Limb (tissue), 2 donors: ENCODE data around the gene LPAR5.

Source experiments
- DNase-seq, 2 donors: peaks; one replicate each; pipeline ENCODE4 v3.0.0-alpha.2; 2016; ENCODE audit errors: extremely low spot score in 2 of 2

The LPAR5 gene

GRCh38 chr12:6639151-6639801, 3.5 kb upstream of the LPAR5 start:
- DNase-seq: no peak

- DNase-seq: no peak
These were observed 2.5 kb upstream of the LPAR5 start for GRCh38 chr12:6638305-6638704.

- DNase-seq: no peak
These were observed 344 bp downstream of the LPAR5 start for GRCh38 chr12:6635375-6635855.

- DNase-seq: no peak
These were observed 3.5 kb downstream of the LPAR5 start for GRCh38 chr12:6632026-6632983.

- DNase-seq: no peak
These were observed 4.2 kb downstream of the LPAR5 start for GRCh38 chr12:6631549-6631961.

- DNase-seq: peak; percentile 44 to 72
These were observed 5.0 kb downstream of the LPAR5 start for GRCh38 chr12:6630736-6631135.

- DNase-seq: no peak
These were observed 8.1 kb downstream of the LPAR5 start for GRCh38 chr12:6627616-6628015.

- no peak for DNase-seq
These were observed 9.0 kb downstream of the LPAR5 start for GRCh38 chr12:6626654-6627283.

- DNase-seq: no peak
These were observed 14.9 kb downstream of the LPAR5 start for GRCh38 chr12:6620885-6621274.

GRCh38 chr12:6620137-6620884, 15.4 kb downstream of the LPAR5 start:
- peak; percentile 64 to 80 for DNase-seq

GRCh38 chr12:6618483-6619225, 17.1 kb downstream of the LPAR5 start:
- DNase-seq: no peak

- DNase-seq: no peak
These were observed 20.0 kb downstream of the LPAR5 start for GRCh38 chr12:6615802-6616201.

GRCh38 chr12:6614513-6615172, 21.1 kb downstream of the LPAR5 start:
- DNase-seq: no peak

- peak; percentile 95 to 96 for DNase-seq
These were observed 21.8 kb downstream of the LPAR5 start for GRCh38 chr12:6613776-6614512.

- DNase-seq: peak; percentile 85 to 87
These were observed 22.6 kb downstream of the LPAR5 start for GRCh38 chr12:6613015-6613775.

- no peak for DNase-seq
These were observed 23.1 kb downstream of the LPAR5 start for GRCh38 chr12:6612652-6613014.

GRCh38 chr12:6612247-6612646, 23.5 kb downstream of the LPAR5 start:
- DNase-seq: no peak

GRCh38 chr12:6608592-6609281, 27.0 kb downstream of the LPAR5 start:
- no peak for DNase-seq
